NCI-H1105 treated with DMSO at 0.1 percent for 48 hours (cell line): ENCODE data around the gene SIPA1L3.
"Not testable (repeated sequence)": the region's sequence is repeated elsewhere in the genome, so short reads cannot be mapped to it uniquely, and the experiment has no call there.

Source experiments
- DNase-seq: peaks from one replicate; lab custom pipeline; 2025; lab: John Stamatoyannopoulos, UW

SIPA1L3 gene

DNA sequence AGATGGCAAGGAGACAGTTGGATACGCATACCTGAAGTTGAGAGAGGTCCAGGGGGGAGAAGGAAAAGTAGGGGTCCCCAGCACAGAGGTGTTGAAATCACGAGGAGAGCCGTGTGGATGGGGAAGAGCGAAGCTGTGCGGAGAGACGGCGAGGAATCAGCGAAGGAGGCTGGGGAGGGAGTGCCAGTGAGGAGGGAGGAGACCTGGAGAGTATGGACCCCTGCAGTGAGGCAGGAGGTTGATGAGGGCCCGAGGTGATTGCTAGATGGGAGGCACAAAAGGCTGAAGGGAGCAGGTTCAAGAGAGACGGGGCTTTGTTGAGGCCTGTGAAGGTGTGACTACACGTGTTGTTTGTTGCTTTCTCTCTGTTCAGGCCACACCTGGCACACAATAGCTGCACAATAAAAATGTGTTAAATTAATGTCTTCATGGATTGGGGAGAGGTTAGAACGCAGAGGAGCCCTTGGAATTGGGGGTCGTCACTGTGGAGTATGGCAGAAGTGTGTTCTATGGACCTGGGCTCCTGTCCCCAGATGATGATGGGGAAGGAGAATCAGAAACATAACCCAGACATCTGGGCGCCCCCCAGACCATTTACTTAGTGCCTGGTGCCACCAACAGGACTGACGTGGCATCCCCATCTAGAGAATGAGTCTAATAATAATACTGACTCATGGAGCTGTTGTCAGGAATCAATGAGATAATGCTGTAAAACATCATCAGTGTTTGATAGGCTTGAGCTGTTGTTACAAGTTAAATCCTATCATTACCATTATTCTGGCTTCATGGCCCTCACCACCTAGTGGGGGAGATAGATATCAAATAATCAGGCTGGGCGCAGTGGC, 137.5 kb downstream of the SIPA1L3 start:
- DNase-seq = no peak

DNA sequence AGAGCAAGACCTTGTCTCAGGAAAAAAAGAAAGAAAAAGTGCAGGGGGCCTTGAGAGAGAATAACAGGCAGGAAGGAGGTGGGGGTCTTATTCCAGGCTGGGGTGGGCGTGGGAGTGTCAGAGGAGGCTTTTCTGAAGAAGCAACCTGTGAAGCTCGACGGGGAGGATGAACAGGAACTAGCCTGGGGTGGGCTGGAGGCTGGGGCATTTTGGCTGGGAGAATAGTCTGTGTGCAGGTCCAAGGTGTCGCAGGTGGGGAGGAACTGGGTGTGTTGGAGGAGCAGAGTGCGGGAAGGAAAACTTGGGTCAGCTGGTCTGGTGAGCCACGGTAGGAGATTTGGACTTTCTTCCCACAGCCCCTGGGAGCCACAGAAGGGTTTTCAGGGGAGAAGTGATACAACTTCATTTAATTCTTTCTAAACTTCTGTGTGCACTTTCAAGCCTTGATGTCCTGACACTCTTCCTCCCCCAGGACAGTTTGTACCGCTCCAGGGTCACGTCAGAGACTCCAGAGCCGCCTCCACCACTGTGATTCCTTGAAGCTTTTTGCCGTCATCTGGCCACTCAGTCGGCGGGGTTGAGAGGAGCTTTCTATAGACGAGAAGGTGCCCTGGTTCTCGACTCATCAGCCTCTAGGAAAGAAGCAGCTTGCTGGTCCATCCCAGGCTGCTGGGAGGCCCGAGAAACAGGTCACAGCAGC, 138.7 kb downstream of the SIPA1L3 start:
- no peak for DNase-seq

DNA sequence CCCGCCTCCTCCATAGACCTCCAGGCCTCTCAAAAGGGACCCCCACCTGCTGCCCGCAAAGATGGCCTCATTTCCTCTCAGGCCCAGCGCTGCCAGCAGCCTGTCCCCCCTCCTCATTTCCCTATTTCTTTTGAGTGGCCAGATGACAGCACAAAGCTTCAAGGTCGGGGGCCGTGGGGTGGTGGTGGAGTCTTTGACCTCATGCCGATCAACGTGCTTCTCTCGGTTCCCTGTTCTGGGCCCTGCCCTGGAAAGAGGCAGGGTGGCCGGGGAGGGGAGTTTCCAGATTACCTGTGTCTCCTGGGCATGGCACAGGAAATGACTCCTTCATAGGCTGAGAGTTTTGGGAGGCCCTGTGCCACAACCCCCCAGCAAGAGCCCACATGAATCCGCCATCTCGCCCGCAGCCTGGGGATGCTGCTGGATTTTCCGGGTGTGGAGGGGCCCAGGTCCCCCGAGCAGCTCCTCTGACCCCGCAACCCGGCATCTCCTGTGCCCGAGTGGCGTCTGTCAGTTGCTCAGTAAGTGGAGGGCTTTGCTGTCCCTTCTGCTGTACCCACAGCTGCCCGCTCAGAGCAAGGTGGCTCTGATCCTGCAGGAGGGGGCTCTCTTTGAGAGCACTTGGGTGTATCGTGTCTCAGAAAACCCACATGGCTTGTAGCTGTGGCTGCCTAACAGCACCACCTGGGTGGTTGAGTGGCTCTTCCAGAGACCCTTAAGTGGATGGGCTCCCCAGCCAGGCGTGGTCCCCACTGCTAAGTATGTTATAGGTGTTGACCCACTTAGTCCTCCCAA, 139.4 kb downstream of the SIPA1L3 start:
- DNase-seq = no peak

DNA sequence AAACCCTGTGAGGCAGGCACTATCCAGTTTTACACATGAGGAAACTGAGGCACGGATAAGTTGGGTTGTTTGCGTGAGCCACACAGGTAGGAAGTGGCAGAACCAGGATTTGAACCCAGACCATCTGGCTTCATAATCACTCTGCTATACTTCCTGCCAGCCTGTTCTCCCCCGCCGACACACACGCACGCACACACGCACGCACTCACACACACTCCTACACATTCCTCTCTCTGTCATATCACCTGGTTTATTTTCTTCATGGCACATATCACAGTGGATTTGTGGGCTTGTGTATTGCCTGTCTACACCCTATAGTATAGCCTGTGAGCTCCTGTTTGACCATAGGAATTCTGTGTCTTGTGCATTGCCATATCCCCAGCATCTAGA, 140.0 kb downstream of the SIPA1L3 start:
- DNase-seq = no peak

DNA sequence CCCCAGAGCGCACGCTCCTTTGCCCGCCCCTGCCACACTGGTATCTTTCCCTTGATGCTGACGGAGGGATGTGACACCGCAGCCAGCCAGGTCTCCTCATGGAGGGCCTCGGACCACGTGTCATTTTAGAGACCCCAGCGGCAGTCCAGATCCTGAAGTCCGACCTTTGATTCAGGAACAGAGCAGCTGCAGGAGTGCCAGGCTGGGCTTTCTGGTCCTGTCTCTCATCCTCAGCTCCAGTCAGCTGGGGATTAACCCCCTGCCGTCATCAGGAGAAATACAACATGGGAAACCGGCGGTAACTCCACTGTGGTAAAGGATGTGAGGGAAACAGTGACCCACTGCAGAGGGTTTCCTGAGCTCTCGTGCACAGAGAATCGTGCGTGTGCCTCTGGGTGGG, 140.6 kb downstream of the SIPA1L3 start:
- DNase-seq = no peak

DNA sequence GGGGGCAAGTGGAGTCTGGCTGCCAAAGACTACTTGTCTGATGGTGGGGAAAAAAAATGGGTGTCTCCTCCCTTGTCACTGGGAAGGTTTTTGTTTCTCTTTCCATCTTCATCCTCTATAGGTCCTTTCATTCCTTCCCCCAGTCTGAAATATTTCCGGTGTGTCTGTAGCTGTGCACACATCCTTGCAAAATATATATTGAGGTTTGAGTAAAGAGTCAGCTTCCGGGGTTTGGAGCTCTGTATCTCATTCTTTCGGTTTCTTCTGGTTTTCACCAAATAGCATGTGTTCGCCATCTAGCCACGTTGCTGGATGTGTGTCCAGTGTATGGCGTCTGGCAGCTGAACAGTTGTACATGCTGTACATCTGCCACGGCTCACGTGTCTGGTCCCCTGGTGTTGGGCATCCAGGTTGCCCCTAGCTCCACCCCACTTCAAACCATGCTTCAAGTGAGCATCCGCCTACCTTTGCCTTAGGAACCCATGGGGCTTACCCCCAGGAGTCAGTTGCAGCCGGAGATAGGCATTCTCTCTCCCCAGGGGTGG, 142.2 kb downstream of the SIPA1L3 start:
- DNase-seq = no peak

DNA sequence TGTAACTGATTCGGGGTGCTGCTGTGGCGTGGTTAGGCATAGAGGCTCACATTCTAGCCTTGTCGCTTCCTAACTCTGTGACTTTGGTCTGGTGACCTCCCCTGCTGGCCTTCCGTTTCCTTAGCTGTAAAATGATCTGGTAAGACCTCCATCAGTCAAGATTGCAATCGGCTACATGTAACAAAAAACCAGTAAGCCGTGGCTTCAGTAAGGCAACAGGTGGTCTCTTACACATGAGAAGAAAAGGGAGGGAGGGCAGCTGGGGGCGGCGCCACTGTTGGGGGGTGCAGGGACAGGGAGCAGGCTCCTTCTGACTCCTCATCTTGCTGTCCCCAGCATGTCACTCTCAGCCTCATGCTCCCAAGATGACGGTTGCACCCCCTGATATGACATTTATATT, 148.0 kb downstream of the SIPA1L3 start:
- DNase-seq = no peak

DNA sequence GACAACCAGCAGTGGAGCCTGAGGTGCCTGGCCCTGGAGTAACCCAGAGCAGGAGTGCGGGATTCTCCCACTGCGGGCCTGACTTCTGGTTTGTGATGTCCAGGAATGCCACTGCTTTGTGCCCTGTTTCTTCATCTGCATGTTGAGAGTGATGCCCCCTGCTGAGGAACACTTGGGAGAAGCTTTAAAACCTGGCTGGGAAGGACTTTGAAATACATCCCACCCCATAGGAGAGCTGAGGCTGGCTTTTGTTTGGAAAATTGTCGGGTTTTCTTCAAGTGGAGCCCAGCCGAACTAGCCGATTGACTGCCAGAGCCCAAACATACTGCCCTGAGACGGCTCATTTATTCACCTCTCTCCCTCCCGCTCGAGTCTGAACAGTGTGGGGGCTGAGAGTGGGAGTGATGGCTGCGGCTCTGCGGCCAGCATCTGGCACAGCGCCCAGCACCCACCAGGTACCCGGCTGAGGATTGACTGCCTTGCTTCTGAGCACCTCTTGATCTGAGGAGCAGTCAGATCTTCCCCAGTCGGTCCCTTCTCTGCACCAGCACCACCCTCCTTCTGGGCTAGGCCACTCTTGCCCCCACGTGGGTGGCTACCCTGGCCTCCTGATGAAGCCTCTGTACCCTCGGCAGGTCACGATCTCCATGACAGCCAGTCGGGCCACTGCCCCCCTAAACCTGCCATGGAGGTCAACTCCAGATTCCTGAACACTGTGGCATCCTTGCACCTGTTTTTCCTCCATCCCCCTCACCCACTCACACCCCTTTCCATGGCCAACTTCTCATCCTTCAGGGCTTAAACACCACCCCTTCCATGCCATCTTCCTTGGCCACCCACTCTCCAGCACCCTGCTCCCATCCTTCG, 148.9 kb downstream of the SIPA1L3 start:
- DNase-seq = peak; percentile 47

DNA sequence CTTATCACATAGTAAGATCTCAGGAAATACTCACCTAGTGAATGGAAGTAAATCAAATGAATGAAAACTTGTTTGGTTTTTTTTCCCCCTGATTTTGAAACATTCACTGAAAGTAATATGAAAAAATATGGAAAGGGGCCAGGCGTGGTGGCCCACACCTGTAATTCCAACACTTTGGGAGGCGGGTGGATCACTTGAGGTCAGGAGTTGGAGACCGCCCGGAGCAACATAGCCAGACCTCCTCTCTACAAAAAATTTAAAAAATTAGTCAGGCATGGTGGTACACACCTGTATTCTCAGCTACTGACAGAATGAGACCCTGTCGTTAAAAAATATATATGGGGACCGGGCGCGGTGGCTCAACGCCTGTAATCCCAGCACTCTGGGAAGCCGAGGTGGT, 149.6 kb downstream of the SIPA1L3 start:
- DNase-seq = no peak

DNA sequence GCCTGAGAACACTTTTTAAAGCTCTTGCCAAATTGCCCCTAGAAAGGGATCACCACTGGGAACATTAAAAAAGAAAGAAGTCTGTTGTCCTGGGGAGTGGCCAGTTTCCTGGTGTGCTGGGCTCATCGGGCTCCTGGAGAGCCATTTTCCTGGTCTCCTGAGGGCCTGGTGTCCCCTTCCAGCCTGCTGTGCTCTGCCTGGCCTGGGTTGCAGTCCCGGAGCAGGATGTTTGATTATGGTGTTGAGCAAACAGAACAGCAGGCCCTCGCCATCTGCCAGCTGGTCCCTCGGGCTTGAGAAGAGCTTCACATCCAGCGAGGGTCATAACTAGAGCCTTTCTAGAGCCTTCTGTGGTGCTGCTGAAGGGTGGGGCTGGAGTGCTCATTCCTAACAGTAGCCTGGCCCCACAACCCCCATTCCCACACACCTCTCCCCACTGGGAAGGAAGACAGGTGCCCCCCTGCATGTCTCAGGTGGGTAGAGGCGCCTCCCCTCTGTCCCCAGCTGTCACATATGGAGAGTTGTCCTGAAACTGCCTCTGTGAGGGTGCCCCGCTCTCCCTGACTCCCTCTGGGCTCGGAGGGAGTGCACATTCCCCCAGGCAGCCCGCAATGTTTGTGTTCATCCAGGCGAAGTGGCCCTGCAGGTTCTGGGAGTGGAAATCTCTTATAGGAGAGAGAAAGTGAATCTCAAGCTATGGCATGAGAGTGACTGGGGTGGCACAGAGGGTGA, 151.1 kb downstream of the SIPA1L3 start:
- no peak for DNase-seq

DNA sequence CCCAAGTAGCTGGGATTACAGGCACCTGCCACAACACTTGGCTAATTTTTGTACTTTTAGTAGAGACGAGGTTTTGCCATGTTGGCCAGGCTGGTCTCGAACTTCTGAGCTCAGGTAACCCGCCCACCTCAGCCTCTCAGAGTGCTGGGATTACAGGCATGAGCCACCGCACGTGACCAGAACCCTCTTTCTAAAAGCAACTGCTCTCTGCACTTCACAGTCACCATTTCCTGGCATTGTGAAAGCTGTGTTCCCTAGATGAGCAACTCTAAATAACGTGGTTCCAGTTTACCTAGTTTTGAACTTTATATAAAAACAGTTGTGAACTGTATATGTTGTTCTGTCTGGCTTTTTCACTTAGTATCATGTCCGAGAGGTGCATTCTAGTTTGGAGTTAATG, 152.9 kb downstream of the SIPA1L3 start:
- DNase-seq = no peak

DNA sequence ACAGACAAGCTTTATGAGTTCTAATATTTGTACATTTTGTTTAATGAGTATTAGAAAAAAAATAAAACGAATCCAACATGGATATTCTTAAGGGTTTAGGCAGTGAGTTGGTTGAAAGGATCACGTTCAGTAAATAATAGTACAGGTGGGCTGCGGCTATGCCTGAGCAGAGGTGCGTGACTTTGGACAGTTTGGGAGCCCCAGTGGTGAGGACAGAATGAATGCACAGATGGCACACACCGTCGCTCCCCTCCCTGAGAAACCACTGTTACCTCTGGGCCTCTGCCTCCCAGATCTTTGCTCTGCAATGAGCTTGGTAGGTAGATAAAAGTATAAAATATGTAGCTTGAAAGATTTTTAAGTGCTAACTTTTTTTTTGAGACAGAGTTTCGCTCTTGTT, 153.3 kb downstream of the SIPA1L3 start:
- DNase-seq = no peak

DNA sequence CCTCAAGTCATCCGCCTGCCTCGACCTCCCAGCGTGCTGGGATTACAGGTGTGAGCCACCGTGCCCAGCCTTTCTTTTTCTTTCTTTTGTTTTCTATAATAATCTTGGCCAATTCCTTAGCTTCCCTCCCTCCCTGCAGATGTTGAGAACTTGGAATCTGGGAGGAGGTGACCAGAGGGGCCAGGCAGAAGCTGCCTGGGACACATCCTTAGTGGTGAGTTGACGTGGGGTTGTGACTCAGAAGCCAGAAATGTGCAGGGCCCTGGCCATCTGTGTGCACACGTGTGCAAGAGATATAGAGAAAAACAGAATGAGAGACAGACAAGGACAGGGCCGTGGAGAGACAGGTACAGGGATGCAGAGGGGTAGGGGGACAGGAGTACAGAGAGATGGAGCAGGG, 154.3 kb downstream of the SIPA1L3 start:
- no peak for DNase-seq

DNA sequence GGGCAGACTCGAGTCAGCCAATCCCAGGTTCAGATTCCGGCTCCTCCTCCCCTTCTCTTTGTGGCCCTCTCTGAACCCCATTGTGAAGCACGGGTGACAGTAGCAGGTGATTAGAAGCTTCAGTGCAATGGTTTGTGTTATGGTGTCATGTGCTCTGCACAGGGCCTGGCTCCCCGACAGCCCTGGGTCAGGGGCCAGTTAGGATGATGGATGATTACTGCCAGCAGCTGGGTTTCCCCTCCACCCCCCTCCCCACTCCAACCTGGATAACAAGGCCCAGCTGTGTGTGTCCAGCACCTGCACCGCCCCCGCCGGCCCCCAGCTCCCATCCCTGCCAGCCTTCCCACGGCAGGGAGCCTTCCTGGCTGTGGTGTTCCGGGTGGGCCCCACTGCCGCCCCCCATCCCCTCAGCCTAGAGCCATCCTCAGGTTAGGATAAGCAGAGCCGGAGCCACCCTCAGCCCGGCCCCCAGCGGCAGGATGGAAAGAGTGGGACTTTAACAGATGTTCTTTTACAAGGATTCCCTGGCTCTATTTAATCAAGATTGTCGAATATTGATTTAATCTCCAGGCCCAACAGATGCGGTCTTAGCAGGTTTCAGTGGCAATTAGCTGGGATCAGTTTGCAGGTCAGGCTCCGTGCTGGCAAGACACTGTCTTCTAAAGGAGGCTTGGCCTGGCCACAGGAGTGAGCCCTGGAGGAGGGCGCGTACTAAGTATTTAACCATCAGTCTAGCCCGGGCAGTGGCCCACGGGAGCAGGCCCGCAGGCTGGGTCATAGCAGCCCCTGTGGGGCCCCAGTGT, 156.2 kb downstream of the SIPA1L3 start:
- DNase-seq = no peak

DNA sequence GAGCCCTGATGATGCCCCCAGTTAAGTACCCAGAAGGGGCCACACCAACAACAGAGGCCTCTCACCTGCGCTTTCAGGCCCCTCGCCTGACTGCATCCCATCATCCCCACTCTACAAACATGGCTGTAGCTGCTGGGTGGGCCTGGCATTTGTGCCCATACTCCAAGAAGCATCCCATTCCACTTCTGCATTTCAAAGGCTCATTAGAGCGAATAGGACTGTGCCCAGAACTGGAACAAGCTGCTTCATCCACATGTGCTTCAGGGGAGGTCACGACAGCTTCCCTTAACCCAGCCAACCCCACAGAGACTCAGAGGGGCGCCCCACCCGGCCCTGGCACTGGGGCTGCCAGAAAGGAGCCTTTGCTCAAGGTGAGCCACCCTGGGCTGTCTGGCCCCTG, 156.9 kb downstream of the SIPA1L3 start:
- DNase-seq = no peak

DNA sequence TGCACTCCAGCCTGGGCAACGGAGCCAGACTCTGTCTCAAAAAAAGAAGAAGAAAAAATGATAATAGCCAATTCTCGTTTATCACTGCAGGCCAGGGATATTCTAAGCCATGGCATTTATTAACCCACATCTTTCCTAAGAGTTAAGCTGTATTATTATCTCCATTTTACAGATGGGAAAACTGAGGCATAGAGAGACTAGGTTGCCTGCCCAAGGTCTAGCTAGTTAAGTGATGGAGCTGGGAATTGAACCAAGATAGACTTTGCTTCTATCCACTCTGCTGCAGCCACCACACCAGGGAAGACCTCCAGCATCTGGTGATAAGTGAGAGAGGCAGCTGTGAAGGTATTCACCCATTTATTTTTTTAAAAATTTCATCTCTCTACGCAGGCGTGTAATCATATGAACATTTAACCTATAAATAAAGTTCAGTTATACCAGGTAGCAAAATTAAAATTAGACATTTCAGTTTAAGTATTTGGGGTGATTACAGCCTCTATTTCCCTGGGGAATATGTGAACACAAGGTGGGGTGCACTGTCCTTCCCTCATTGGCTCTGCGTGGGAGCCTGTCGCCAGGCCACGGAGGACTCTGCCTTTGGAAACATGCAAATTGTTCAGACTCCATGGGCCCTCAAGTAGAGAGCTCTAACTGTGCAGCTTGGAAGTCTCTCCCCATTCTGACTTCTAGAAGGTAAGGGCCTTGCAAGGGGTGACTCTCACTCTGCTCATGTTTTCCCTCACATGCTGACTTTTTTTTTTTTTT, 157.8 kb downstream of the SIPA1L3 start:
- DNase-seq = no peak

DNA sequence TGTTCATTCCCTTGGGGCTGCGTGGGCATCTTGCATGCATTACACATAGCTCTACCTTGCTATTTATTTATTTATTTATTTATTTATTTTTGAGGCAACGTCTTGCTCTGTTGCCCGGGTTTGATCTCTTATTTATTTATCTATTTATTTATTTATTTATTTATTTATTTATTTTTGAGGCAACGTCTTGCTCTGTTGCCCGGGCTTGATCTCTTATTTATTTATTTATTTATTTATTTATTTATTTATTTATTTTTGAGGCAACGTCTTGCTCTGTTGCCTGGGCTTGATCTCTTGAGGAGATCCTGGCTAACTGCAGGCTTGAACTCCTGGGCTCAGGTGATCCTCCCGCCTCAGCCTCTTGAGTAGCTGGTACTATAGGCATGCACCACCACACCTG, 158.8 kb downstream of the SIPA1L3 start:
- not testable (repeated sequence) for DNase-seq

DNA sequence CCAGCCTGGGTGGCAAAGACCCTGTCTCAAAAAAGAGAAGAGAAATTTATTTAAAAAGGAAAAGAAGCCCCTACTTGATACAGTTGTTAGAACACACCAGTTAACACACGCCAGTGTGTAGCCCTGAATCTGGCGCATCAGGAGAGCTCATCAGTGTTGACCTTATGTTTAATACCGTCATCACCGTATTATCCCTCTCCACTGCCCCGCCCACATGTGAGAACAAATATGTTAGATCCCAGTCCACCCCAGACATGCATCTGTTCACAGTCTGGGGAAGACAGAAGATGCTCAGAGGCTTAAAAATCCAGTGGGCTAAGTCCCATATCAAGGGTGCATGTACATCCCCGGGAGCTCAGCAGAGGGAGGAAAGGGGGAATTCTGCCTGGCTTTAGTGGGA, 161.8 kb downstream of the SIPA1L3 start:
- no peak for DNase-seq

DNA sequence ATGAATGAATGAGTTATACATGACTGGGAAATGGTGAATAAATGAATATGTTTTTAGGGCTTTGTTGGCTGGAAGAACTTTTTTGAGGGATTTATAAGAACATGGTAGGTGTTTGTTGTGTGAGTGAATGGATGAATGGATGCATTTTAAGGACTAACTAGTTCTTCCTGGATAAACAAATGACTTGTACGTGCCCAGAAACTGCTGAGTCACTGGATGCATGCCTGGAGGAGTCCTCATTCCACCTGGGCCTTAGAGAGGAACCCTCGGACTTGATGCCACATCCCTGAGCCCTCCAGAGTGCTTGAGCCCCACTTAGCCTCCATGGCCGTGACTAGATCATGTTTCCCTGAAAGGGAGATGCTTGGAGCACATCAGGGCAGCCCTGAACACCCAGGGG, 163.6 kb downstream of the SIPA1L3 start:
- DNase-seq = no peak
